HT-29 (cell line): ENCODE measurements around the gene GZMB. TPM values are rescaled to one million over a fixed set of nuclear protein-coding genes. Genes with fewer than 3 reads are reported as not detected.
"Not testable (repeated sequence)": the region's sequence is repeated elsewhere in the genome, so short reads cannot be mapped to it uniquely, and the experiment has no call there.

Source experiments
- DNase-seq: peaks from one replicate; pipeline ENCODE4 v3.0.0-alpha.2; 2015; ENCODE audit warnings: low spot score
- total RNA-seq: library from RNA; depleted of rRNA; stranded (reverse); fragments of >200 nt; shearing (Covaris generic); gene quantifications from 2 replicates; pipeline ENCODE4 v1.2.3, GENCODE V29; 2014; rRNA removed

The GZMB gene, protein sequence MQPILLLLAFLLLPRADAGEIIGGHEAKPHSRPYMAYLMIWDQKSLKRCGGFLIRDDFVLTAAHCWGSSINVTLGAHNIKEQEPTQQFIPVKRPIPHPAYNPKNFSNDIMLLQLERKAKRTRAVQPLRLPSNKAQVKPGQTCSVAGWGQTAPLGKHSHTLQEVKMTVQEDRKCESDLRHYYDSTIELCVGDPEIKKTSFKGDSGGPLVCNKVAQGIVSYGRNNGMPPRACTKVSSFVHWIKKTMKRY
- total RNA-seq: not detected in 2 replicates

DNA sequence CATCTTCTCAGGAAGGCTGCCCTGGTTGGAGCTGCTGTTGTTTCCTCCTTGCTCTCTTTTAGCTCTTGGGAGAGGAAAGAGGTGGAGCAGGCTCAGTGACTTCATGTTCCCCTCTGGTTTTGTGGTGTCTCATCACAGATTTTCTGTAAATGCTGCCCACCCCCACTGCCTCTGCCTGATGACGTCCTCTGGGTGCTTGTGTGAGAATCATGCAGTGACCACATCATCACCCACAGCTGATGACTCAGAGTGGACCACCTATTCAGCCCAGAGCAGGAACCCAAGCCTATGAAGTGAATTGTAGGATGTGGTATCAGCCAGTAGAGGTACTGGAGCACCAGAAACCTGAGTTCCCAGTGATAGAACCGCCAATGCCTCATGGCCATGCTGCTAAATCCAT lies at the start of gene GZMB:
GZMB (minus strand) TSS at position 33 of the 400 bp plus-strand sequence; CDS start at position 3, 30 bp downstream.
- no peak for DNase-seq

- DNase-seq: no peak
These were observed 47.1 kb upstream of the GZMB start for GRCh38 chr14:24681056-24681455.

DNA sequence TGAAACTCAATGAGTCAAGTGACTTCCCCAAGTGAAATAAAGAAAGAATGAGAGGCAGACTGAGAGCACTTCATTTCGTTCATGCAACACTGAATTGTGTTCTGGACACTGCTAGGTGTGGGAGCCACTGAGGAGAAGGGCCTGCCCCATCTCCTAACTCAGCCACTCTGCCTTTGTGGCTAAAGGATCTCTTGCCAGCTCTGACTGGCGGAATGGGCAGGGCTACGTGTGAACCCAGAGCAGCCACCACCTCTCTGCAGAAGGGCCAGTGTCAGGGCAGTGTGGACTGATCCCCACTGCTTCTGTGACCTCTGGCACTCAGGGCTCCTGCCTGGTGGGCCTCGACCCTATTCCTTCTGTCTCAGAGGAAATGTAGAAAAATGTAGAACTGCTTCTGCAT lies 46.5 kb upstream of the GZMB start:
- DNase-seq: no peak

DNA sequence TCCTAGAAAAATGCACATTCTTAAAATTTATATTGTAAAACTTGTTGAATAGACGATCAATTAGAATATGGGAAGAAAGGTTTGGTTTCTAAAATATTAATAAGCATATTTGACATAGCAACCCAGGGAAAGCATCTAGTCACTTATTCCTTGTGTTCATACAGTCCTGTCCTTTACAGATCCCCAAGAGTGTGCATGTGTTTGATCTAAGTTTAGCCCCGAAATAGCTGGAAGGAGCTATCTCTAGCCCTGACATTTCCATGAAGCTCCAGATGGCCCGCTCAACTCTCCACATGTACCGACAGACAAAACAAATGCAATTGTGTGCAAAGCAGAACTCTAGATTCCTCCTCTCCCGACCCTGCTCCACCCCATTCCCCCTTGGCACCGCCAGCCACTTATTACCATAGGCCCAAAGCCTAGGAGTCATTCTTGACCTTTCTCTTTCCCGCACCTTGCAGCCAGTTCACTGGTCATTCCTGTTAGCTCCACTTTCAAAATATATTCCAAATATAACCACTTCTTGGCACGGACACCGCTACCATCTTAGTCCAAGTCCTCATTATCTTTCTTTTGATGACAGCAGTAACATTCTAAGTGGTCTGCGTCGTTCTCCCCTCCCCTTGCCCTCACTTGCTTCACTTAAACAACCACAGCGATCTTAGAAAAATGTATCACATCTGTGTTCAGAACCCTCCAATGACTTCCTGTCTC lies 45.4 kb upstream of the GZMB start:
- no peak for DNase-seq

DNA sequence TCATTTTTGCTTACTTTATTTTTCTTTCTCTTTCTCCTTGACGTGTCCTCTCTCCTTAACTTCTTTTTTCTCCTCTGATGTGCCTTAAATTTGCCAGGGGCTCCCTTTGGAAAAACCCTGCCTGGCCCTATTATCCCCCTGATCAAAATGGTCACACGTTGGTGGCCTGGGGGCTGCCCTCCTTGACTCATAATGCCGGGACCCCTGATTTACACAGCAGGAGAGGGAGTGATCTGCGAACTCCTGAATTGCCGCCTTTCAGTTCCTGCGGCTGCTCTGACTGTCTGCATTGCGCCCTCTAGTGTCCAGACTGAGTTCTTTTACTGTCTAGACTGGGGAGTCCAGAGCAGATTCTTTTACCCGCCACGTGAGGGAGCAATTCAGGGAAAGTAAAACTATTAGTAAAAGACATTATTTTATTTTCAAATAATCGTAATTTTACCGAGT lies 44.8 kb upstream of the GZMB start:
- DNase-seq: peak; percentile 86

DNA sequence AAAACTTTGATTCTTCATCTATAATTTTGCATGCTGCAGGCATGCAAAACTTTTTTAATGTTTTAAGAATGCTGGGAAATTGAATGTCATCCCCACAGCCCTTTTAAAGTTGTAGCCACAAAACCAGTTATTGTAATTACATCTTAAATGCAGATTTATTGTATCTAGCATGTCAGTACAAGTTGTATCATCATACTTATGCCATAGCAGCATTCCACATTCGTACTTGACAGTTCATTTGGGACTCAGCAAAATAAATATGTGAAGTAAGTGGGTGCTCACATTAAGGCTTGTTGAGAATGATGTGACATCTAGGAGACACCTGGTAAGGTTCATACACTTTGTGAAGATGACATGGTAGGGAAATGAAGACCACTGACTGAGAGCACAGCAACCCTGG lies 44.0 kb upstream of the GZMB start:
- no peak for DNase-seq

GRCh38 chr14:24674204-24674970 lies 40.4 kb upstream of the GZMB start:
- no peak for DNase-seq

DNA sequence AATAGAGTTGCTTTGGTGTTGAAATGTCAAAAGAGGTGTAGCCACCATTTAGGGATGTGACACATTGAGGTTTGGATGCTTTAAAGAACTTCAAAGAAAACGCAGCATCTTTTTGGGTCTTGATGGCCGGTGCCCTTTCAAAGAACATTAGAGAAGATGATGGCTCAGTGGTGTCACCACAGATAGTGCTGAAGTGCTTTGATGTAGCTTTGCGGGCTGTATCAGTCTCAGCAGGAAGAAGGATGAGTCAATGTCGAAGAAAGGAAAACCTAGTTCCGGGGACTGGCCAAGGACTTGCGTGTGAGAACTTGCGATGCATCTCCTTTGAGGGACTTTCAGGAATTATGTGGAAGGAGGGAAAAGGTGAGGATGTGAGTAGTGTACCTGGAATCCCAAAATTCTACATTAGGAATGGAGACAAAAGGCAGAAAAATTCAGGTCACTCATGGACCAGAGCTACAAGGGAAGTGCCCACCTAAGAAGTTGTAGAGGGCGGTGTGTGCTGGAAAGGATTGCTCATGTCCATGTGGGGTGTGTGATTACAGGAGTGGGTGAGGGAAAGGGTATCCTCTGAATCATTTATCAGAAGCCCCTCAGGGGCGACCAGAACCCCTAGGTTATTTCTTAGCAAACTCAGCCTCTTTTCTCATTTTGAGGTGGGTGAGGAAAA lies 39.7 kb upstream of the GZMB start:
- no peak for DNase-seq

DNA sequence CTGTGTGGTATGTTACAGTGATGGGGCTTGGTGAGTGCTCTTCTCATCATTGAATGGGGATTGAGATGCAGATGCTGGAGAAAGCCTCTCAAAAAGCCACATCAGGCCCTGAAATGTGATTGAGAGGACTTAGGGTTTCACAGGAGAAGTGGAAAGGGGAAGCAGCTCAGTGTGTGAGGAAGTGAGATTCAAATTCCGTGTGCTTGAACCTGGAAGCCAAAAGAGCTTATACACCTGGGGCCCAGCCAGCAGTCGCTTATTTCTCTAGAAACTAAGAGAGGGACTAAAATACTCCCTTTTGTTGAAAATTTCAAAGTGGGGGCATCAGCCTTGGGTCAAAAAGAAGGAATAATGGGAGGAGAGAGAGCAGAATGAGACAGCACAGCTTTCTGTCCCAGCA lies 39.1 kb upstream of the GZMB start:
- no peak for DNase-seq

DNA sequence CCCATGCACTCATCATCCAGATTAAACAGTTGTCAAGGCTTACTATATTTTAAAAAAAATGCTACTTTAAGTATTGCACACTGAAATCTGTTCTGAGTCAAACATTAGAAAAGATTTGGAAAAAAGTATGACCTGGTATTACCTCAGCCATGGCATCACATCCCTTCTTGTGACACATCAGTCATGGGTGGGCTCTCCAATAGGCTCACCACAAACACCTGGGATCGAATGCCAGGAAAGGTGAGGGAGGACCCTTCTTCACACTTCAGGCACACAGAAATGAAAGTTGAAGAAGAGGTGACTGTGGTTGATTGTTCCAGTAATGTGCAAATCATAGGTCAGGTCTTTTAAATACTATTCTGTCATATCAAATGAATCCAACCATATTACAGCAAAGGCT lies 36.6 kb upstream of the GZMB start:
- no peak for DNase-seq

DNA sequence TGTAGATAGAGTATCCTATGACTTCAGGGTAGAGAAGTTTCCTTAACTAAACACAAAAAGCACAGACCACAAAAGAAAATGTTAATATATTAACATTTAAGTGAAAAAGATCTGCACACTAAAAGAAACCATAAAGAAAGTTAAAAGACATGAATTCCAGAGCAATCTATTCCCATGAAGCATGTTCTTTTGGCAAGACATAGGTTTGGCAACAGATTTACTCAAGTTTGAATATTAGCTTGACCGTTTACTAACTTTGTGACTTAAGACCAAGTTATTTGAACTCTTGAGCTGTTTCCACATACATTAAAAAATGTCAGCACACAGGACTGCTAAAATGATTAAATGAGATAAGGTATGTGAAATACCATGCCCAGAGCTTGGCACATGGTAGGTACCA lies 35.7 kb upstream of the GZMB start:
- no peak for DNase-seq

DNA sequence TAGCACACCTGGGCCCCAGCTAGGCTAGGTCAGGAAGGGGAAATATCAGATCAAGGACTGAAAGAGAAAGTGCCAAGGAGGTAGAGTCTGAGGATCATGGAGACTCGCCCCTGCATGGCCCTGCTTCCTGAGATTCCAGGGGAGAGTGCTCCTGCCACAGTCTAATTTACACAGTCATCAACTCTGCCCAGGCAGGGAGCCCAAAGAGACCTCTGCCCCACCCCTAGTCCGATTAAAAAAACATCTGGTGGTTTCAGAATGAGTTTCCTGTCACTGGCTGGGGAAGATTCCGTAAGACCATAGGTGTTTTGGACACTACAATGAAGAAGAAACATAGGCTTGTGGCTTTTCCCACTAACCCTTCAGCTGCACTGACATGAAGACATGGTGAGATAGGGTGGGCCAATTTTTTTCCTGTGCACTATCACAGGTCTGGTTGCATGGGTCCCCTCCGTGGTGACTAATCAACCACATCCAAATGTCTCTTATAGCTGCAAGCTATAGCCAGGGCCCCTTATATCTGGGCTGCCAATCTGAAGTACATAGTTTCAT lies 31.5 kb upstream of the GZMB start:
- DNase-seq: no peak

- no peak for DNase-seq
These were observed 30.4 kb upstream of the GZMB start for GRCh38 chr14:24664366-24664765.

- no peak for DNase-seq
These were observed 28.8 kb upstream of the GZMB start for GRCh38 chr14:24662753-24663152.

GRCh38 chr14:24659916-24660570 lies 26.1 kb upstream of the GZMB start:
- no peak for DNase-seq

DNA sequence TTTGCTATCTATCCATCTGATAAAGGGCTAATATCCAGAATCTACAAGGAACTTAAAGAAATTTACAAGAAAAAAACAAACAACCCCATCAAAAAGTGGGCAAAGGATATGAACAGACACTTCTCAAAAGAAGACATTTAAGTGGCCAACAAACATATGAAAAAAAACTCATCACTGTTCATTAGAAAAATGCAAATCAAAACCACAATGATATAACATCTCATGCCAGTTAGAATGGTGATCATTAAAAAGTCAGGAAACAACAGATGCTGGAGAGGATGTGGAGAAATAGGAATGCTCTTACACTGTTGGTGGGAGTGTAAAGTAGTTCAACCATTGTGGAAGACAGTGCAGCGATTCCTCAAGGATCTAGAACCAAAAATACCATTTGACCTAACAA lies 14.4 kb upstream of the GZMB start:
- not testable (repeated sequence) for DNase-seq

DNA sequence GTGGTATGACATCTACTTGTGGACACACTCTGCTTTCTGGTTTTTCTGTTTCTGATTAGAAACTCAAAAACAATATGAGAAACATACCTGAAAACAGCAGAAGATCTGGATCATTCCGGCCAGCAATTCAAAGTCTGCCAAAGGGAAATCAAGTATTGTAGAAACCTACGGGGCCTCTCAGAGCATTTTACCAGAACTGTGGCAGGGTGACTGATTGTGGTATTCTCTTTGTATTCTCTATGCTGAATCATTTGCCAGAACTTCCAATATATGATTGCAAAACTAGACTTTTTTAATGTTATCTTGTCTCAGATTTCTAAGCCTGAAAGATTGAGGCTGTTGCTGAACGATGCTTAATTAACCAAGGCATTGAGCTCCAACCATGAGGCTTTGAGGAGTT lies 5.9 kb upstream of the GZMB start:
- DNase-seq: no peak

GRCh38 chr14:24639270-24639669 lies 5.3 kb upstream of the GZMB start:
- no peak for DNase-seq

GRCh38 chr14:24633353-24633752 lies 637 bp downstream of the GZMB start:
- DNase-seq: no peak

DNA sequence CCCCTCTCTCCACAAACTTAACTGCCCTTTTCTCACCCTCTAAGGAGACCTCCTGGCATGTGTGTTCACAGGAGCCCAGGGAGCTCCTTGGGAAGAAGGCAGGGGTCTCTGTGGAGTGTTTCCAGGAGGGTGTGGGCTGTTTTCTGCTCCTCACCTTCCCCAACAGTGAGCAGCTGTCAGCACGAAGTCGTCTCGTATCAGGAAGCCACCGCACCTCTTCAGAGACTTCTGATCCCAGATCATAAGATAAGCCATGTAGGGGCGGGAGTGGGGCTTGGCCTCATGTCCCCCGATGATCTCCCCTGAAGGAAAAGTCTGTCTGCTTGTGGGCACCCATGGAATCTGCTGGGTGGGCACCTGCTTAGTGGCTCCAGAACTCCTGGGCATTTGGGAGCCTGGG lies 1.2 kb downstream of the GZMB start:
- DNase-seq: no peak

GRCh38 chr14:24632336-24632735 lies 1.7 kb downstream of the GZMB start:
- DNase-seq: no peak
